IPS-20b (cell line): ENCODE data around the gene P2RY4.
"Not testable (repeated sequence)": the region's sequence is repeated elsewhere in the genome, so short reads cannot be mapped to it uniquely, and the experiment has no call there.

Experiments
- H3K27ac ChIP-seq: one replicate; pipeline ENCODE4 v1.5.1; 2013; ENCODE audit warnings: low read length
- H3K27me3 ChIP-seq: 2 replicates; pipeline ENCODE4 v1.6.1; 2013; ENCODE audit warnings: mild to moderate bottlenecking, low read length, inconsistent platforms; ENCODE audit not compliant: insufficient read depth
- H3K36me3 ChIP-seq: 2 replicates; pipeline ENCODE4 v1.6.1; 2013; ENCODE audit warnings: low read depth, mild to moderate bottlenecking, inconsistent platforms, low read length, moderate library complexity; ENCODE audit not compliant: insufficient read depth
- H3K4me1 ChIP-seq: 2 replicates; pipeline ENCODE4 v1.6.1; 2013; ENCODE audit warnings: mild to moderate bottlenecking, control low read depth, inconsistent platforms, low read length, moderate library complexity; ENCODE audit not compliant: insufficient read depth
- H3K4me3 ChIP-seq: 2 replicates; pipeline ENCODE4 v1.5.1; 2013; ENCODE audit warnings: mild to moderate bottlenecking, low read length, inconsistent platforms
- H3K9ac ChIP-seq: 2 replicates; pipeline ENCODE4 v1.6.1; 2013; ENCODE audit warnings: low read depth, mild to moderate bottlenecking, inconsistent platforms, low read length, moderate library complexity
- H3K9me3 ChIP-seq: 2 replicates; pipeline ENCODE4 v1.6.1; 2013; ENCODE audit warnings: mild to moderate bottlenecking, low read depth, low read length, inconsistent platforms; ENCODE audit not compliant: insufficient read depth

The P2RY4 gene

DNA sequence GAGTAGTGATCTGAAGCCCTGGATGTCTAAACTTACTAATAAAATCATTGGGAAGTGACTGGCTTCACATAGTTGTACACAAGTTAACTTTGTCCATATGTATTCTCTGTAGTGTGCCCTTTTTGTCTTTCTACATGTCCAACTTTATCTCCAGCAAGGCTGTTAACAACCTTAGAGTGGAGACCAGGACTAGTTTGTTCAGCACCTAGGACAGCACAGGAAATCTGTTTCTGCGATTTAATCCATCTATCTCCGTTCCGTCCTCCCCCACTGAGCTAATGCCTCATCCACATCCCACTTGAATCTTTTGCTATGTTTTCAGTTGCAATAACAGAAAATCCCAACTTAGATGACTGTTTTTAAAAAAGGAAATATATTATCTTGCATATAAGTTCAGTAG lies 4.8 kb upstream of the P2RY4 start:
- no peak overlapping the region for H3K4me3 ChIP-seq
- no peaks in the 10 kb centered on the region for H3K36me3 ChIP-seq
- no peaks in the 10 kb centered on the region for H3K9me3 ChIP-seq
- H3K4me1 ChIP-seq, result no peaks in the 10 kb centered on the region
- H3K27me3 ChIP-seq, result no peaks in the 10 kb centered on the region
- no peak overlapping the region for H3K27ac ChIP-seq
- H3K9ac ChIP-seq, result no peak overlapping the region

DNA sequence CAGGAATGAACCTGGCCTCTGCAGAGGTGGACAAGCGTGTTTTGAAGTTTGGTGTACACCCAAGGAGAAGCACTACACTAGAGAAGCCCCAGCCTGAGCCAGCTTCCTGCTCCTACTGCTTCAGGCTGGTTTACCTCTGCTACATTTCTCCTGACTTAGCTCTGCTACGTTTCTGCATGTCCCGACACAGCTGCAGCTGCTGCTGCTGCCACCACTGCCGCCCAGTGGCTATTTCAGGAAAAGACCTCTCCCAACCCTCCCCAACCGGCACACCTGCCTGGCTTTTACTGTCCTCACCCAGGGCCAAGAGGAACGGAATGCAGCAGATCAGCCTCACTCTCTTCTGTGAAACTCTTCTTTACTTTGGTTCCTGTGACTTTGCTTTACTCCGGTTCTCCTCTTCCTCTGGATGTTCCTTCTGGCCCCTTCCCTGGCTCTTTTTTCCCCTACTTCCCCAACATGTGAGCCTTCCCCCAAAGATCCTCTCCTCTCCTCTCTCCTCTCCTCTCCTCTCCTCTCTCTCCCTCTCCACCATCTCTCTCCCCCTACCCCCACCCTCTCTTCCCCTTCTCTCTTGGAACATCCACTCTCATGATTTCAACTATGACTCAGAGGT lies 3.1 kb upstream of the P2RY4 start:
- H3K27ac ChIP-seq, result no peak overlapping the region
- no peaks in the 10 kb centered on the region for H3K27me3 ChIP-seq
- no peaks in the 10 kb centered on the region for H3K9me3 ChIP-seq
- no peaks in the 10 kb centered on the region for H3K36me3 ChIP-seq
- H3K4me3 ChIP-seq, result no peak overlapping the region
- no peaks in the 10 kb centered on the region for H3K4me1 ChIP-seq
- no peak overlapping the region for H3K9ac ChIP-seq

DNA sequence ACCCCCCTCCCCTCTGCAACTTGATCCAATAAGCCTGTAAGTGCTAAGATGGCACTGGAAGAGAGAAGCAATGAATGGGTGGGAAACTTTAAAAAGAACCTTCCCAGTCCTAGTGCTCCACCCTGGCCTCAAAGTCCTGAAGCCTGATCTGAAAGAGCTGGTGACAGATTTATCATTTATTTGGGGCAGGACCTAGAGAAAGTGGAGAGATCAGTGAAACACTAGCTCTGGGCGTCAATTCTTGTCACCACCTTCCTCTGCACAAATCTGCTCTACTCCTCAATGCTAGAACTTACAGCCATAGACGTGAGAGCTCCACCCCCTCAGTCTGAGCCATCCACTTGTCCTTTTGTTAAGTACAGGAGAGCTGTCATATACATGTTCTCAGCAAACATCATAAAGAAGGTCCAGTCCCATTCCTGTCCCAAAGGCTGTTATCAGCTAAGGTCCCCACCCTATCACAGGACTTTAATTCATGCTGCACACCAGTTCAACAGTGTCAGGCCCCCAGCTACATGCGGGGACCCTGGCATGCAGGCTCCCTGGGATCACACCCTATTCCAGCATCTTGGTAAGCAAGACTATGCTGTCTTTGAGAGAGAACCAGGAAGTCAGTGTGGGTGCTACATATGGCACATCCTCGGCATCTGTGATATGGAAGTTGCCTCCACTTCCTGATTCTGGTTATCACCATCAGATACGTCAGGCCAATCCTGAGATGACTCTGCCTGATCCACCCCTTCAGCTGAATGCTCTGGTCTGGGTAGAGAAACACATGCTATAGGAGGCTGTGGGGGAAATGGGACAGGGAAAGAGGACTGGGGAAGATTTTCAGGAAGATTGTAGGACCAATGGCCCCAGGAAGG lies 2.3 kb downstream of the P2RY4 start:
- no peak overlapping the region for H3K27ac ChIP-seq
- no peaks in the 10 kb centered on the region for H3K4me1 ChIP-seq
- H3K9ac ChIP-seq, result no peak overlapping the region
- H3K36me3 ChIP-seq, result no peaks in the 10 kb centered on the region
- no peak overlapping the region for H3K4me3 ChIP-seq
- H3K27me3 ChIP-seq, result no peaks in the 10 kb centered on the region
- H3K9me3 ChIP-seq, result no peaks in the 10 kb centered on the region

- Histone ChIP-seq H3K36me3 (no peaks in the 10 kb centered on the region), H3K9ac (no peak overlapping the region), H3K27me3 (no peaks in the 10 kb centered on the region), H3K4me3 (no peak overlapping the region), H3K27ac (no peak overlapping the region), H3K4me1 (no peaks in the 10 kb centered on the region), H3K9me3 (no peaks in the 10 kb centered on the region)
Measured at GRCh38 chrX:70255452-70255851, 4.6 kb downstream of the P2RY4 start.

DNA sequence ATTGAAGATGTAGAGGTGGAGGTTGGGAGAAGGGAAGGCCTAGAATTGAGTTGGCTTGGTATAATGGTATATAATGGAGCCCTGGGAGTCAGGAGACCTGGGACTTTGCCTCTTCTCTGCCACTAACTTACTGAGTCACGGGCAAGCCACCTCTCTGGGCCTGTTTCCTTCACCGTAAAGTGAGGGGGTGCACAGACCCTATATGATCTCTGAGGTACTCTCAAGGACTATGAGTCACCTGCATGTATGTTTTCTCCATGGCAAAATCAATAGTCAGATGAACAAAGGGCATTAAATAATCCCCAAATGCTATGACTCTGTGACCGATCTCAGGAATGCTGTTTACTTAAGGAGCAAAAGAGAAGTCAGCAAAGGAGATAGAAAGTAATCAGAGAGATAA lies 5.1 kb downstream of the P2RY4 start:
- Histone ChIP-seq H3K9ac (no peak overlapping the region), H3K27me3 (no peaks in the 10 kb centered on the region), H3K27ac (no peak overlapping the region), H3K36me3 (no peaks in the 10 kb centered on the region), H3K4me1 (no peaks in the 10 kb centered on the region), H3K9me3 (no peaks in the 10 kb centered on the region), H3K4me3 (no peak overlapping the region)

- H3K36me3 ChIP-seq, result no peaks in the 10 kb centered on the region
- H3K9me3 ChIP-seq, result no peaks in the 10 kb centered on the region
- no peak overlapping the region for H3K27ac ChIP-seq
- H3K4me3 ChIP-seq, result no peak overlapping the region
- H3K27me3 ChIP-seq, result no peaks in the 10 kb centered on the region
- no peak overlapping the region for H3K9ac ChIP-seq
- H3K4me1 ChIP-seq, result no peaks in the 10 kb centered on the region
Measured at GRCh38 chrX:70254063-70254400, 6.0 kb downstream of the P2RY4 start.

- H3K27me3 ChIP-seq, result no peaks in the 10 kb centered on the region
- no peak overlapping the region for H3K4me3 ChIP-seq
- H3K36me3 ChIP-seq, result no peaks in the 10 kb centered on the region
- no peaks in the 10 kb centered on the region for H3K4me1 ChIP-seq
- H3K9me3 ChIP-seq, result no peaks in the 10 kb centered on the region
- no peak overlapping the region for H3K27ac ChIP-seq
- H3K9ac ChIP-seq, result no peak overlapping the region
Measured at GRCh38 chrX:70253377-70254062, 6.5 kb downstream of the P2RY4 start.

DNA sequence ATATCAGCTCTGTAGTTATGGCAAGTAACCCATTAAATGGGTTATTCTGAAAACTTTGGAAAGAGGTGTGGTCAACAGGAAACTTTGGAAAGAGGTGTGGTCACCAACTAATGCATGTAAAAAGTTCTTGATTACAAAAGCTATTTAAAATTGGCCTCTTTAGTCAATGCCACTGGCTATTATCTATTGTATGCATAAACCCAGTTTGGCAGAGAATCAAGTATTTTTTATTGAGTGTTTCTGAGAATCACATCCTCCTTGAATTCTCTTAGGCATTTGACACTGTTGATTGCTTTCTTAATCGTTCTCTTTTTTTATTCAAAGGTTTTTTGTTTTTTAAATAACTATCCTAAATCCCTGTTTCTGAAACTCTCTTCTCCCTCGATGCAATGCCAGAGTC lies 7.5 kb downstream of the P2RY4 start:
- no peaks in the 10 kb centered on the region for H3K36me3 ChIP-seq
- H3K9ac ChIP-seq, result no peak overlapping the region
- no peaks in the 10 kb centered on the region for H3K4me1 ChIP-seq
- H3K9me3 ChIP-seq, result no peaks in the 10 kb centered on the region
- H3K27ac ChIP-seq, result no peak overlapping the region
- no peak overlapping the region for H3K4me3 ChIP-seq
- no peaks in the 10 kb centered on the region for H3K27me3 ChIP-seq

- Histone ChIP-seq H3K36me3 (no peaks in the 10 kb centered on the region), H3K9ac (no peak overlapping the region), H3K4me3 (no peak overlapping the region), H3K27me3 (no peaks in the 10 kb centered on the region), H3K27ac (no peak overlapping the region), H3K4me1 (no peaks in the 10 kb centered on the region; the same call in 1 of the 2 replicates), H3K9me3 (no peaks in the 10 kb centered on the region)
Measured at GRCh38 chrX:70247252-70247651, 12.8 kb downstream of the P2RY4 start.

DNA sequence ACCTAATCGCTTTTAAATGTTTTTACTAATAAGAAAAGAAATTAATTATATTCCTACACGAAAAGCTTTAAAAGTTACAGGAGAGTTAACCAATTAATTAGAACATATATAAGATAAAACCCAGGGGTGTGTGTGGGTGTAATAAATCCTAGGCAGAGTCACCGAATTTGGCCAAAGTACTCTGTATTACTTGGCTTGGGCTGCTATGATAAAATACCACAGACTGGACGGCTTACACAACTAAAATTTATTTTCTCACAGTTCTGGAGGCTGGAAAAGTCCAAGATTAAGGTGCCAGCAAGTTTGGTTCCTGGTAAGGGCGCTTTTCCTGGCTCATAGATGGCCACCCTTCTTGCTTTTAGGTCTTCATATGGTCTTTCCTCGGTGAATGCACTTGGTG lies 15.1 kb downstream of the P2RY4 start:
- no peaks in the 10 kb centered on the region; the same call in 1 of the 2 replicates for H3K4me1 ChIP-seq
- H3K9me3 ChIP-seq, result no peaks in the 10 kb centered on the region
- no peak overlapping the region for H3K27ac ChIP-seq
- no peak overlapping the region for H3K4me3 ChIP-seq
- no peaks in the 10 kb centered on the region for H3K27me3 ChIP-seq
- no peak overlapping the region for H3K9ac ChIP-seq
- H3K36me3 ChIP-seq, result no peaks in the 10 kb centered on the region

DNA sequence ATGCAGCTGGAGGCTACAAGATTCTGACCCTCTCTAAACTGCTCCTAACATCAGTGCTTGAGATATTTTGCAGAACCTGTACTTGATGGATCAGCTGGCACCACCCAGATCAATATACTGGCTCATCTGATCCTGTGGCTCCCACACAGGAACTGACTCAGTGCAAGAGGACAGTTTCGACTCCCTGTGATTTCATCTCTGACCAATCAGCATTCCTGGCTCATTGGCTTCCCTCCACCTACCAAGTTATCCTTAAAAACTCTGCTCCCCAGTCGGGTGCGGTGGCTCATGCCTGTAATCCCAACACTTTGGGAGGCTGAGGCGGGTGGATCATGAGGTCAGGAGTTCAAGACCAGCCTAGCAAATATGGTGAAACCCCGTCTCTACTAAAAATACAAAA lies 16.4 kb downstream of the P2RY4 start:
- H3K9ac ChIP-seq, H3K27ac ChIP-seq, H3K4me1 ChIP-seq, H3K4me3 ChIP-seq, H3K36me3 ChIP-seq, H3K9me3 ChIP-seq, H3K27me3 ChIP-seq: not testable (repeated sequence)

- H3K4me1 ChIP-seq, result no peaks in the 10 kb centered on the region; the same call in 1 of the 2 replicates
- no peak overlapping the region for H3K4me3 ChIP-seq
- no peaks in the 10 kb centered on the region for H3K27me3 ChIP-seq
- H3K9ac ChIP-seq, result no peak overlapping the region
- H3K36me3 ChIP-seq, result no peaks in the 10 kb centered on the region
- no peak overlapping the region for H3K27ac ChIP-seq
- H3K9me3 ChIP-seq, result no peaks in the 10 kb centered on the region
Measured at GRCh38 chrX:70241501-70241900, 18.5 kb downstream of the P2RY4 start.
